ENCODE results near the gene PEMT.

The PEMT gene

GRCh38 chr17:17527534-17527933, 64.0 kb downstream of the PEMT start:
- H3K4me3 ChIP-seq (replicated peaks; ENCODE audit: insufficient read depth, low read length), result no peak overlapping the region
- no peak for TF ChIP-seq CTCF (IDR thresholded peaks at IDR 0.05; ENCODE audit: insufficient read depth, low read length)
- no peak for TF ChIP-seq POLR2AphosphoS5 (IDR thresholded peaks at IDR 0.05; ENCODE audit: low read depth)
- no peak for TF ChIP-seq REST (IDR thresholded peaks at IDR 0.05; ENCODE audit: insufficient replicate concordance, low read depth)
- no peak for TF ChIP-seq SPI1 (IDR thresholded peaks at IDR 0.05; ENCODE audit: borderline replicate concordance, low read depth)
- TF ChIP-seq GABPA (IDR thresholded peaks at IDR 0.05; ENCODE audit: low read depth), result no peak
- DNase-seq (ENCODE audit: low read depth in 1 of 2, low spot score in 1 of 2), result no peak
- no peaks in the 10 kb centered on the region for H3K27me3 ChIP-seq (ENCODE audit: insufficient read depth, poor library complexity, severe bottlenecking)
- H3K27ac ChIP-seq (replicated peaks), result no peak overlapping the region

- no peak for DNase-seq (ENCODE audit: low read depth in 1 of 2, low spot score in 1 of 2)
- H3K27ac ChIP-seq (replicated peaks), result no peak overlapping the region
- H3K27me3 ChIP-seq (ENCODE audit: insufficient read depth, poor library complexity, severe bottlenecking), result no peaks in the 10 kb centered on the region
- no peak for TF ChIP-seq CTCF (IDR thresholded peaks at IDR 0.05; ENCODE audit: insufficient read depth, low read length)
- TF ChIP-seq REST (IDR thresholded peaks at IDR 0.05; ENCODE audit: insufficient replicate concordance, low read depth), result no peak
- no peak overlapping the region for H3K4me3 ChIP-seq (replicated peaks; ENCODE audit: insufficient read depth, low read length)
Measured at GRCh38 chr17:17526369-17526768, 65.1 kb downstream of the PEMT start.

GRCh38 chr17:17525956-17526355, 65.6 kb downstream of the PEMT start:
- no peak overlapping the region for H3K4me3 ChIP-seq (replicated peaks; ENCODE audit: insufficient read depth, low read length)
- no peaks in the 10 kb centered on the region for H3K27me3 ChIP-seq (ENCODE audit: insufficient read depth, poor library complexity, severe bottlenecking)
- no peak for DNase-seq (ENCODE audit: low read depth in 1 of 2, low spot score in 1 of 2)
- H3K27ac ChIP-seq (replicated peaks), result no peak overlapping the region
- TF ChIP-seq CTCF (IDR thresholded peaks at IDR 0.05; ENCODE audit: insufficient read depth, low read length) (no peak), REST (IDR thresholded peaks at IDR 0.05; ENCODE audit: insufficient replicate concordance, low read depth) (no peak), GABPA (IDR thresholded peaks at IDR 0.05; ENCODE audit: low read depth) (no peak), SPI1 (IDR thresholded peaks at IDR 0.05; ENCODE audit: borderline replicate concordance, low read depth) (no peak), POLR2AphosphoS5 (IDR thresholded peaks at IDR 0.05; ENCODE audit: low read depth) (no peak)
